Ovary (tissue), 9 donors: Measurements from ENCODE around the gene SAMD4A. TPM values are rescaled to one million over a fixed set of nuclear protein-coding genes. Genes with fewer than 3 reads are reported as not detected.
A peak's percentile ranks its signal among the peaks of the same experiment; 100 is the strongest.

Source experiments
- DNase-seq, 5 donors: peaks; one replicate each; pipeline ENCODE4 v3.0.0-alpha.2; 2019 to 2020
- H3K27ac ChIP-seq, 2 donors: fragments of 200-600 bp; one replicate each; pipeline versions ENCODE4 v1.5.1 to v1.8.0; 2019 to 2022
- H3K27me3 ChIP-seq: fragments of 200-600 bp; one replicate; pipeline ENCODE4 v1.8.0; 2022
- H3K36me3 ChIP-seq: fragments of 200-600 bp; sonication (generic); one replicate; pipeline ENCODE4 v1.5.1; 2019
- H3K4me1 ChIP-seq: one replicate; pipeline ENCODE4 v1.8.1; 2013; ENCODE audit warnings: mild to moderate bottlenecking, moderate library complexity; ENCODE audit not compliant: insufficient read depth
- H3K4me3 ChIP-seq: fragments of 200-600 bp; sonication (generic); one replicate; pipeline ENCODE4 v1.5.1; 2017
- H3K9me3 ChIP-seq, 2 donors: fragments of 200-600 bp in 1 of 2; sonication (generic) in 1 of 2; one replicate each; pipeline versions ENCODE4 v1.5.1 to v1.8.1; 2013 to 2019; ENCODE audit warnings: mild to moderate bottlenecking in 1 of 2, moderate library complexity in 1 of 2
- EP300 ChIP-seq: sonication (generic); formaldehyde crosslinking; IDR thresholded peaks from one replicate; pipeline ENCODE4 v1.6.1; 2017; ENCODE audit warnings: antibody characterized with exemption
- POLR2A ChIP-seq: fragments of 450-650 bp; IDR thresholded peaks from one replicate; pipeline ENCODE4 v1.6.1; 2017; ENCODE audit warnings: antibody characterized with exemption, mild to moderate bottlenecking, moderate library complexity
- WGBS, 3 donors: extraction: QIAGEN DNeasy Blood & Tissue Kit in 1 of 3; methylation state at CpG; one replicate each; pipeline versions ENCODE4 v1.1.5 to v1.1.7; 2013 to 2017; 5-methylcytosine and 5-hydroxymethylcytosine counted together
- intact Hi-C, 4 donors: fragments of 100-400 bp; cut with DNase I; formaldehyde crosslinking; loops; one replicate each; pipeline versions ENCODE4 v1.11.0 to v1.15.1; 2022 to 2023
- polyA plus RNA-seq, 2 donors: library from polyadenylated mRNA; stranded (reverse); fragments of 200-250 nt in 1 of 2; fragments of 350-450 nt in 1 of 2; fragmentation: Illumina TruSeq in 1 of 2; extraction: RNeasy Lipid Tissue Mini Kit (QIAGEN cat#74804) in 1 of 2; gene quantifications; one replicate each; pipeline ENCODE4 v1.2.3, GENCODE V29; 2013 to 2014
- total RNA-seq, 7 donors: library from RNA; depleted of rRNA in 2 of 7; stranded (reverse); fragments of >200 nt in 2 of 7; fragmentation: NEBNext Ultra II Directional in 3 of 7; extraction: Animal tissue kit (Norgen Biotek cat#: 25700) in 3 of 7; gene quantifications; one replicate each; pipeline versions ENCODE4 v1.1.0 to v1.2.4, GENCODE V29; 2016 to 2023
- TF ChIP-seq, protein P1 (sequence below), 3 donors: fragments of 450-650 bp in 2 of 3; fragments of 200-600 bp in 1 of 3; IDR thresholded peaks; one replicate each; pipeline versions ENCODE4 v1.5.1 to v1.8.0; 2016 to 2022; ENCODE audit warnings: antibody characterized with exemption in 3 of 3, mild to moderate bottlenecking in 1 of 3
- donor health status: DM: no; HTN: no; CAD: no; lungs with moderate emphysema.
- donor health status: DM: no; HTN: no; CAD: no.
- donor health status: Bipolar disorder and iron deficiency.
- donor health status: DM: yes; HTN: yes; CAD: no.
- donor health status: DM: no; HTN: no; CAD: no.
- donor health status: DM: yes; HTN: yes; CAD: no.

The SAMD4A gene
- total and polyA plus RNA-seq, 9 donors, result 2.3 to 22.4 (median 7.3) TPM

DNA sequence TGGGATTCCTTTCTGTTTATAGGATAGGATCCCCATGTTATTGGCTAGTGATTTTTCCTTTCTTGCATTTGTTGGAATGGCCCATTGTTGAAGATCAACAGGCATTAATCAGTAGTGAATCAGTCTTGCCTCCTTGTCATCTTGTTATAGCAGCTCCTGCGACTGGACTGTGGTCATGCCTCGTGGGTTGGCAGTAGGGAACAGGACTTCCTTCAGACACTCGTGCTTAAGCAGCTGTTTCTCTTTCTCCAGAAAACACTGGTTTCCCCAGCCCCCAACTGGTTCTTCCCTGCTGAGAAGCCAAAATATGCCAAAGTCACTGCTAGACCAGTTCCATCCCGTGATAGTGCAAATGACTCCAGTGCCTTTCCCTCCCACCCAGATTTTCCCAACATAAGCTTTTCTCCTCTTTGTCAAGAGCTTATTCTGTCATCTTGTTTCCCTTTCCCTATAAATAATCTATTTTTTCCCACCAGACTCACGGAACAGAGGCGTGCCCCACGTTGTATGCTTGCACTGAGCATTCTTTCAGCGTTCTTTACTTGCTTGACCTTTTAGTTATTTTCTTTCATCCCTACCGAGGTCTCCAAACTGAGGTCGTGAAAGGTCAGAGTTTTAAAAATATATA, 83.5 kb downstream of the SAMD4A start:
- H3K27ac ChIP-seq, result peak overlapping the region in 1 of 2 donors; percentile 6
- intact Hi-C loops, result no loop called here
- no peaks in the 10 kb centered on the region for H3K9me3 ChIP-seq
- H3K4me3 ChIP-seq, result no peak overlapping the region
- WGBS, 3 donors, result 39 to 47% (median 43%) methylated on average over 10 of the region's 10 CpGs
- H3K36me3 ChIP-seq, result no peaks in the 10 kb centered on the region
- no peaks in the 10 kb centered on the region for H3K27me3 ChIP-seq
- TF ChIP-seq, protein P1, sequence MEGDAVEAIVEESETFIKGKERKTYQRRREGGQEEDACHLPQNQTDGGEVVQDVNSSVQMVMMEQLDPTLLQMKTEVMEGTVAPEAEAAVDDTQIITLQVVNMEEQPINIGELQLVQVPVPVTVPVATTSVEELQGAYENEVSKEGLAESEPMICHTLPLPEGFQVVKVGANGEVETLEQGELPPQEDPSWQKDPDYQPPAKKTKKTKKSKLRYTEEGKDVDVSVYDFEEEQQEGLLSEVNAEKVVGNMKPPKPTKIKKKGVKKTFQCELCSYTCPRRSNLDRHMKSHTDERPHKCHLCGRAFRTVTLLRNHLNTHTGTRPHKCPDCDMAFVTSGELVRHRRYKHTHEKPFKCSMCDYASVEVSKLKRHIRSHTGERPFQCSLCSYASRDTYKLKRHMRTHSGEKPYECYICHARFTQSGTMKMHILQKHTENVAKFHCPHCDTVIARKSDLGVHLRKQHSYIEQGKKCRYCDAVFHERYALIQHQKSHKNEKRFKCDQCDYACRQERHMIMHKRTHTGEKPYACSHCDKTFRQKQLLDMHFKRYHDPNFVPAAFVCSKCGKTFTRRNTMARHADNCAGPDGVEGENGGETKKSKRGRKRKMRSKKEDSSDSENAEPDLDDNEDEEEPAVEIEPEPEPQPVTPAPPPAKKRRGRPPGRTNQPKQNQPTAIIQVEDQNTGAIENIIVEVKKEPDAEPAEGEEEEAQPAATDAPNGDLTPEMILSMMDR (IDR thresholded peaks at IDR 0.05), result no peak
- no peak for TF ChIP-seq POLR2A
- no peak for TF ChIP-seq EP300
- DNase-seq, result no peak
- H3K4me1 ChIP-seq, result peaks cover 6% of the 10 kb centered on the region

DNA sequence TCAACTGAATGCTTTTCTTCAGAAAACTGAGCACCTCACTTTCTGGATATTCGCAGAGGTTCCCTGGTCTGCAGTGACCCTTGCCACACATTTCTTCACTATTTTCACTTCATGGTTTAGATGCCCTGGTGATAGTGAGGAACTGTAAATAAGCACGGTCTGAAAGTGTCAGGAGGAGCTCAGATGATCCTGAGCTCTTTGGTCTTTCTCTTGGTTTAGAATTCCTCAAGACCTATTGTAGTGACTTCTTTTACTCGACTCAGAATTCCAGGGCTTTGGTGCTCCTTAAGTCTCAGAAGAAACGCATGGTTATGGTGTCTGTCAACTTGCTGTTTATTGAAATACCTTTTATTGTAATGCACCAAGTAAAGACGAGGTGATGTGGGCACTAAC, 84.0 kb downstream of the SAMD4A start:
- H3K4me3 ChIP-seq, result no peak overlapping the region
- H3K36me3 ChIP-seq, result no peaks in the 10 kb centered on the region
- peaks cover 6% of the 10 kb centered on the region for H3K4me1 ChIP-seq
- H3K27me3 ChIP-seq, result no peaks in the 10 kb centered on the region
- no peaks in the 10 kb centered on the region for H3K9me3 ChIP-seq
- 85 to 88% (median 86%) methylated on average over 5 of the region's 5 CpGs for WGBS, 3 donors
- no peak for DNase-seq
- intact Hi-C loops, result no loop called here
- peak overlapping the region in 1 of 2 donors; percentile 6 for H3K27ac ChIP-seq
- TF ChIP-seq POLR2A, result no peak
- no peak for TF ChIP-seq EP300
- TF ChIP-seq, protein P1 (IDR thresholded peaks at IDR 0.05), result no peak

DNA sequence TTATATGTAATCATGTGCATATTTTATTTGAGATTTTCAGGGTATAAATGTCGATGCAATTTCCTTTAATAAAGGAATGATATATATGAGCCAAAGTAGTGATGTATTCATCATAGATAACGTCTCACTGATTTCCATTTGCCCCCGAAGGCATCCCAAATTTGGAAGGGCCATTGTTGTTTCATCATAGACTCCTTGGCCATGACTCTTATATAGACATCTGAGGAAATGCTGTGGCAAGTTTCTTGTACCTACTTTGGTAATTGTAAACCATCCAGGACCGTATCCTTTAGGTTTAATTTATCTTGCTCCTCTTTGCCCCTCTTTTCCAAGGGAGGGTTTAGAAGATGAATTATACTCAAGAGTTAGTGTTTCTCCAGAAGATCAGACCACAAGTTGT, 84.7 kb downstream of the SAMD4A start:
- no peaks in the 10 kb centered on the region for H3K9me3 ChIP-seq
- H3K27ac ChIP-seq, result peak overlapping the region in 1 of 2 donors; percentile 26
- DNase-seq, result no peak
- H3K4me1 ChIP-seq, result peaks cover 3% of the 10 kb centered on the region
- 64 to 72% (median 68%) methylated on average over 4 of the region's 4 CpGs for WGBS, 3 donors
- TF ChIP-seq EP300 (no peak), POLR2A (no peak)
- TF ChIP-seq, protein P1 (IDR thresholded peaks at IDR 0.05), result no peak
- no peak overlapping the region for H3K4me3 ChIP-seq
- H3K36me3 ChIP-seq, result no peaks in the 10 kb centered on the region
- no peaks in the 10 kb centered on the region for H3K27me3 ChIP-seq
- intact Hi-C loops, result no loop called here

DNA sequence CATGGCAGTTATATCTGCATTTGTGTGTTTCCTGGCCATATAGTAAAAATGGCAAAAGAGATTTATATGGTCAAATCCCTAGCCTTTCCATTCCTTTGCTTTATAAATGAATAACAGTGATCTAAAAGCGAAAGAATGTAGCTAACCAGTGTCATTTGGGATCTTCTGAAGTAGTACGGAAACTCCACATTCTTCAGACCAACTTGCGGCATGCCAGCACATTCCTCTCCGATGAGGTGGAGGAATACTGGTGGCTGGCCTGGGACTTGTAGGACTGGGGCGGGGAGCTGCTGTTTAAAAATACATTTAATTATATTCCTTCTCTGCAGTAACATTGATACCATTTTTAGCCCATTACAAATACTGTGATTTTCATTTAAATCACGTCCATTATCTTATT, 85.3 kb downstream of the SAMD4A start:
- 2 to 3% (median 2%) methylated on average over 6 of the region's 6 CpGs for WGBS, 3 donors
- TF ChIP-seq EP300 (no peak), POLR2A (no peak)
- TF ChIP-seq, protein P1 (IDR thresholded peaks at IDR 0.05), result no peak
- Histone ChIP-seq H3K27me3 (no peaks in the 10 kb centered on the region), H3K9me3 (no peaks in the 10 kb centered on the region), H3K4me1 (peaks cover 3% of the 10 kb centered on the region), H3K4me3 (peak overlapping the region; percentile 0), H3K27ac (peak overlapping the region; percentile 33 to 59), H3K36me3 (no peaks in the 10 kb centered on the region)
- intact Hi-C loops, result no loop called here
- peak; percentile 71 to 86 (median 74) for DNase-seq
